Neural cell (in vitro differentiated cells): ENCODE results near the gene CYB5RL.
"Not testable (repeated sequence)": the region's sequence is repeated elsewhere in the genome, so short reads cannot be mapped to it uniquely, and the experiment has no call there.

Source experiments
- CTCF ChIP-seq: fragments of 450-650 bp; IDR thresholded peaks from 2 replicates; pipeline ENCODE4 v1.5.1; 2014; ENCODE audit warnings: antibody characterized with exemption, mild to moderate bottlenecking, moderate library complexity; ENCODE audit not compliant: poor library complexity, severe bottlenecking
- EP300 ChIP-seq: fragments of 450-650 bp; conservative IDR thresholded peaks from 2 replicates; pipeline ENCODE4 v1.6.1; 2014; ENCODE audit warnings: antibody characterized with exemption, mild to moderate bottlenecking, moderate library complexity; ENCODE audit not compliant: poor library complexity, severe bottlenecking
- EZH2 ChIP-seq: fragments of 200-600, 300-800 bp; shearing (Covaris generic), sonication (generic); IDR thresholded peaks from 2 replicates; pipeline ENCODE4 v1.6.1; 2014; ENCODE audit warnings: antibody characterized with exemption, low read length, borderline replicate concordance, mild to moderate bottlenecking; ENCODE audit not compliant: insufficient read depth, poor library complexity, severe bottlenecking
- MXI1 ChIP-seq: fragments of 450-650 bp; conservative IDR thresholded peaks from 2 replicates; pipeline ENCODE4 v1.6.1; 2014; ENCODE audit warnings: antibody characterized with exemption, mild to moderate bottlenecking; ENCODE audit not compliant: poor library complexity, severe bottlenecking
- POLR2AphosphoS5 ChIP-seq: IDR thresholded peaks from 2 replicates; pipeline ENCODE4 v1.6.1; 2012
- RAD21 ChIP-seq: fragments of 450-650 bp; conservative IDR thresholded peaks from 2 replicates; pipeline ENCODE4 v1.6.1; 2014; ENCODE audit warnings: antibody characterized with exemption, mild to moderate bottlenecking, moderate library complexity
- TAF1 ChIP-seq: IDR thresholded peaks from 2 replicates; pipeline ENCODE4 v1.6.1; 2012; ENCODE audit warnings: low read depth
- TF ChIP-seq, protein P1 (sequence below): IDR thresholded peaks from 2 replicates; pipeline ENCODE4 v1.6.1; 2012; ENCODE audit warnings: borderline replicate concordance

DNA sequence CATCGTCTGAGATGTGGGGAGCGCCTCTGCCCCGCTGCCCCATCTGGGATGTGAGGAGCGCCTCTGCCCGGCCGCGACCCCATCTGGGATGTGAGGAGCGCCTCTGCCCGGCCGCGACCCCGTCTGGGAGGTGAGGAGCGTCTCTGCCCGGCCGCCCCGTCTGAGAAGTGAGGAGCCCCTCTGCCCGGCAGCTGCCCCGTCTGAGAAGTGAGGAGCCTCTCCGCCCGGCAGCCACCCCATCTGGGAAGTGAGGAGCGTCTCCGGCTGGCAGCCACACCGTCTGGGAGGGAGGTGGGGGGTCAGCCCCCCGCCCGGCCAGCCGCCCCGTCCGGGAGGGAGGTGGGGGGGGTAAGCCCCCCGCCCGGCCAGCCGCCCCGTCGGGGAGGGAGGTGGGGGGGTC is 33.4 kb upstream of the CYB5RL start:
- not testable (repeated sequence) for TF ChIP-seq EP300, CTCF, TAF1, EZH2, RAD21, MXI1, POLR2AphosphoS5
- TF ChIP-seq, protein P1, sequence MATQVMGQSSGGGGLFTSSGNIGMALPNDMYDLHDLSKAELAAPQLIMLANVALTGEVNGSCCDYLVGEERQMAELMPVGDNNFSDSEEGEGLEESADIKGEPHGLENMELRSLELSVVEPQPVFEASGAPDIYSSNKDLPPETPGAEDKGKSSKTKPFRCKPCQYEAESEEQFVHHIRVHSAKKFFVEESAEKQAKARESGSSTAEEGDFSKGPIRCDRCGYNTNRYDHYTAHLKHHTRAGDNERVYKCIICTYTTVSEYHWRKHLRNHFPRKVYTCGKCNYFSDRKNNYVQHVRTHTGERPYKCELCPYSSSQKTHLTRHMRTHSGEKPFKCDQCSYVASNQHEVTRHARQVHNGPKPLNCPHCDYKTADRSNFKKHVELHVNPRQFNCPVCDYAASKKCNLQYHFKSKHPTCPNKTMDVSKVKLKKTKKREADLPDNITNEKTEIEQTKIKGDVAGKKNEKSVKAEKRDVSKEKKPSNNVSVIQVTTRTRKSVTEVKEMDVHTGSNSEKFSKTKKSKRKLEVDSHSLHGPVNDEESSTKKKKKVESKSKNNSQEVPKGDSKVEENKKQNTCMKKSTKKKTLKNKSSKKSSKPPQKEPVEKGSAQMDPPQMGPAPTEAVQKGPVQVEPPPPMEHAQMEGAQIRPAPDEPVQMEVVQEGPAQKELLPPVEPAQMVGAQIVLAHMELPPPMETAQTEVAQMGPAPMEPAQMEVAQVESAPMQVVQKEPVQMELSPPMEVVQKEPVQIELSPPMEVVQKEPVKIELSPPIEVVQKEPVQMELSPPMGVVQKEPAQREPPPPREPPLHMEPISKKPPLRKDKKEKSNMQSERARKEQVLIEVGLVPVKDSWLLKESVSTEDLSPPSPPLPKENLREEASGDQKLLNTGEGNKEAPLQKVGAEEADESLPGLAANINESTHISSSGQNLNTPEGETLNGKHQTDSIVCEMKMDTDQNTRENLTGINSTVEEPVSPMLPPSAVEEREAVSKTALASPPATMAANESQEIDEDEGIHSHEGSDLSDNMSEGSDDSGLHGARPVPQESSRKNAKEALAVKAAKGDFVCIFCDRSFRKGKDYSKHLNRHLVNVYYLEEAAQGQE, result not testable (repeated sequence)
